DOHH2 (cell line): ENCODE data around the gene DBX1.

Source experiments
- EZH2phosphoT487 ChIP-seq: fragments of 200-600 bp; sonication (generic); IDR thresholded peaks from 2 replicates; pipeline ENCODE4 v1.6.1; 2017; ENCODE audit warnings: borderline replicate concordance, mild to moderate bottlenecking, antibody characterized with exemption, low read length, moderate library complexity, mixed read lengths
- TF ChIP-seq, protein P1 (sequence below): fragments of 200-600 bp; sonication (generic); IDR thresholded peaks from one replicate; pipeline ENCODE4 v1.5.1; 2014; ENCODE audit warnings: antibody characterized with exemption, mild to moderate bottlenecking, low read depth, low read length; ENCODE audit not compliant: poor library complexity, severe bottlenecking

GRCh38 chr11:20203831-20204230 is 43.6 kb upstream of the DBX1 start:
- TF ChIP-seq, protein P1, sequence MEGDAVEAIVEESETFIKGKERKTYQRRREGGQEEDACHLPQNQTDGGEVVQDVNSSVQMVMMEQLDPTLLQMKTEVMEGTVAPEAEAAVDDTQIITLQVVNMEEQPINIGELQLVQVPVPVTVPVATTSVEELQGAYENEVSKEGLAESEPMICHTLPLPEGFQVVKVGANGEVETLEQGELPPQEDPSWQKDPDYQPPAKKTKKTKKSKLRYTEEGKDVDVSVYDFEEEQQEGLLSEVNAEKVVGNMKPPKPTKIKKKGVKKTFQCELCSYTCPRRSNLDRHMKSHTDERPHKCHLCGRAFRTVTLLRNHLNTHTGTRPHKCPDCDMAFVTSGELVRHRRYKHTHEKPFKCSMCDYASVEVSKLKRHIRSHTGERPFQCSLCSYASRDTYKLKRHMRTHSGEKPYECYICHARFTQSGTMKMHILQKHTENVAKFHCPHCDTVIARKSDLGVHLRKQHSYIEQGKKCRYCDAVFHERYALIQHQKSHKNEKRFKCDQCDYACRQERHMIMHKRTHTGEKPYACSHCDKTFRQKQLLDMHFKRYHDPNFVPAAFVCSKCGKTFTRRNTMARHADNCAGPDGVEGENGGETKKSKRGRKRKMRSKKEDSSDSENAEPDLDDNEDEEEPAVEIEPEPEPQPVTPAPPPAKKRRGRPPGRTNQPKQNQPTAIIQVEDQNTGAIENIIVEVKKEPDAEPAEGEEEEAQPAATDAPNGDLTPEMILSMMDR = no peak
- no peak for TF ChIP-seq EZH2phosphoT487
